HUDEP-2 (cell line): ENCODE measurements around the gene ACADS.

ENCODE experiments used
- DNase-seq, 76 experiments: peaks; one replicate each; lab custom pipeline; 2025; ENCODE audit not compliant: unreplicated experiment in 76 of 76; lab: John Stamatoyannopoulos, UW

The ACADS gene

DNA sequence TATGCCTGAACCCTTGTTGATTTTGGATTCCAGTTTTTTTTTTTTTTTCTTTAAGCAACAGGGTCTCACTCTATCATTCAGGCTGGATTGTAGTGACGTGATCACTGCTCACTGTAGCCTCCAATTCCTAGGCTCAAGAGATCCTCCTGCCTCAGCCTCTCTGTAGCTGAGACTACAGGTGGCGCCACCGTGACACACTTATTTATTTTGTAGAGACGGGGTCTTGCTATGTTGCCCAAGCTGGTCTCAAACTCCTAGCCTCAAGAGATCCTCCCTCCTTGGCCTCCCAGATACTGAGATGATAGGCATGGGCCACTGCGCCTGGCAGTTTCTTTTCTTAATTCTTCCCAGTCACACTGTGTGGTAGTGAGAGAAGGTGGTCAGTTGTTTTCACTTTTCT lies 25.2 kb downstream of the ACADS start:
- DNase-seq: no peak

DNA sequence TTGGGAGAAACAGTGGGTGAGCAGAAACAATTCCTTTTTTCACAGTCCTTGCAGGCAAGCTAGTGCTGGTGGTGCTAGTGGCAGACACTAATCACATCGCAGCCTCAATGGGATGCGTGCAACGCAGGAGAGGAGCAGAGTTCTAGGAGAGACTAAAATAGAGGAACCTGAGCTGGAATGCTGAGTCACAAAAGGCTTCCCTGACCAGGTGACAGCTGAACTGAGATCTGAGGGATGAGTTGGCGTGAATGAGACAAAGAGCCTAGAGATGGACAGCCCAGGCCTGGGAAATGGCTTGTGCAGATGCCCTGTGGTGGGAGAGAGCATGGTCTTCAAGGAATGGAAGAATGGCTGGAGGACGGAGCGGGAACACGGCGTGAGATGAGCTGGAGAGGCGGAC lies 25.8 kb downstream of the ACADS start:
- DNase-seq: no peak

DNA sequence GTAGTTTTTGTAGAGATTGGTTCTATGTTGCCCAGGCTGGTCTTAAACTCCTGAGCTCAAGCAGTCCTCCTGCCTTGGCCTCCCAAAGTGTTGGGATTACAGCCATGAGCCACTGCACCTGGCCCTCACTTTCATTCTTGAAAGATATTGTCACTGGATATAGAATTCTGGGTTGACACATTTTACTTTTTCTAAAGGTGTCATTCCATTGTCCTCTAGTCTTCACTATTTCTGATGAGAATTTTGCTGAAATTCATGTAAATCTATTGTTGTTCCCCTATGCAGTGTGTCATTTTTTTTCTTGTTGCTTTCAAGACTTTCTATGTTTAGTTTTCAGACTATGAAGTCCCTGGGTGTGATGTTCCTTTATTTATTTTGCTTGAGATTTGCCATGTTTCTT lies 29.2 kb downstream of the ACADS start:
- DNase-seq: no peak

DNA sequence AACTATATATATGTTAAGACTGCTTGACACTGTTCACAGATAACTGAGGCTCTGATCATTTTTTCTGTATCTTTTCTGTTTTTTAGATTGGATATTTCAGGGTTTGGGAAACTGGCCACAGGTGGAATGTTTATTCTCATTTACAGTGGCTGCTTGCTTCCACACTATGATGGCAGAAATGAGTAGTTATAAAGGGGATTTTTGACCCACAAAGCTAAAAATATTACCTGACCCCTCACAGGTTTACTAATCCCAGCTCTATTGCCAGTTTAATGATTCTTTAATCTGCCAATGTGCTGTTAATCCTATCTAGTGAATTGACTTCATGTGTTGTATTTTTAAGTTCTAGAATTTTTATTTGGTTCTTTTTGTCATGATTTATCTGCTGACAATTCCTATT lies 29.6 kb downstream of the ACADS start:
- DNase-seq: no peak

DNA sequence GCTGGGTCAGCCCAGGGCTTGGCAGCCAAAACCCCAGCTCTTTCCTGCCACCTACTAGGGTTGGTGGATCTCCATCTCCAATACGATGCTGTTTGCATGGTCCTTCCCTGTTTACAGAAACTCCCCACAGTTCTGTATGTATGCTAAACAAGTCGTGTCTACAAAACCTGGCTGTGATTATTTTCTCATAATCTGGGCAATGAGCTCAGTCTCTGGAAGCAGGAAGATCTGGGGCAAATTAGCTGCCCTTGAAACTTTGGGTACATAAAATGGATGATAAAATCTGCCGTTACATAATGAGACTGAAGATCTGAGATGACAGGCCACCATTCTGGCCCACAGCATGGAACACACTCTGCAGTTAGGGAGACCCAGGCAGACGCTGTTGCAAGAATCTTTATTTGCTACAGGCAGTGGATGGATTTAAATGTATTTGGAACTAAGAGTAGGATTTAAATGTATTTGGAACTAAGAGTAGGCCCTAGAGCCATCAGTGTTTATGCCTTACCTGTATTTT lies 31.7 kb downstream of the ACADS start:
- no peak for DNase-seq

DNA sequence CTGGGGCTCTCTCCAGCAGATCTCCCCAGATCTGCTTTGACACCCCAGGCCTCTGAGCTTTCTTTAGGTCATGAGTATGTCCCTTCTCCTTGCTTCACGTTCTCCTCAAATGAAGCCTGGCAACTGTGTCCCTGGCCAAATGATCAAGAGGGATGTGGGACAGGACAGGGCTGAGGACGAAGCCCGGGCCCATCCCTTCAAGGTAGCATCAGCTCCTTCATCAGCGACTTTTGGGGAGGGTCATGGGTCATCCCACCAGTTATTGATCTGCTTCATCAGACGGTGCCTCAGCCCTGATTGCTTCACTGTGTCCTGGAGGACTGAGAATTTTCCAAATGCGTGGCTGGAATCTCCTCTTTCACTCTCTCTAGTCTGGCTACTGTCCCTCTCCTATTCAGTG lies 32.3 kb downstream of the ACADS start:
- no peak for DNase-seq

DNA sequence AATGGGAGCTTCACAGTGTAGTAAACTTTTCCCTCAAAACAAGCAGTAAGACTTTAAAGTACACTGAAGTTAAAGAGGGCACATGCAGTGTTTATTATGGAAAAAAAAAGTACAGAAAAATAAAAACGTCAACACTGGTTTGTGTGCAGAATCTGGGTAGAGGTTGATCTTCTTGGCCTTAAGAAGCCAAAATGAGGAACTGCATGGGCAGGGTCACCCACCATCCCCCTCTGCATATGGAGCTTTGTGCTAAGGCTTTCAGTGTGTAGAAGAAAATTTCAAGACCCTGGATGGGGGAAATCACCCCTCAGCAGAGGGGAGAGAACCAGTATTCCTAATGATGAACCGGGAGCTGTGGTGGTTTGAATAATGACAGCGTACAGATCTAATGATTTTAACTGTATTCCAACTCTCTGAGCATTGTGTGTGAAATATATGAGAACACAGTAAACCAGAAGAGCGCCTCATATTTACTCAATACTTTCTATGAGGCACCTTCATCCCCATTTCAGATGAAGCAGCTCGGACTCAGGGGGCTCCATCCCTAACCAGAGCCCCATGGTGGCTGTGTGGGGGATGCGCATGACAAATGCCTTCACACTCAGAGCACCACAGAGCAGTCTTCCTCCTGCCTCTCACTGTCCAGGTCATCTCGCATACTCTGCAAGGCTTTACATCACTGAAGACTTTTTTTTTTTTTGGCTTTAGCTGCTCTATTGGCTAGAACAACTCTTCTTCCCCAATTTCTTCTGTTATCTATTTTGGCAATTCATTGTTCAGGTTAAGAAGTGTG lies 33.4 kb downstream of the ACADS start:
- DNase-seq: no peak

DNA sequence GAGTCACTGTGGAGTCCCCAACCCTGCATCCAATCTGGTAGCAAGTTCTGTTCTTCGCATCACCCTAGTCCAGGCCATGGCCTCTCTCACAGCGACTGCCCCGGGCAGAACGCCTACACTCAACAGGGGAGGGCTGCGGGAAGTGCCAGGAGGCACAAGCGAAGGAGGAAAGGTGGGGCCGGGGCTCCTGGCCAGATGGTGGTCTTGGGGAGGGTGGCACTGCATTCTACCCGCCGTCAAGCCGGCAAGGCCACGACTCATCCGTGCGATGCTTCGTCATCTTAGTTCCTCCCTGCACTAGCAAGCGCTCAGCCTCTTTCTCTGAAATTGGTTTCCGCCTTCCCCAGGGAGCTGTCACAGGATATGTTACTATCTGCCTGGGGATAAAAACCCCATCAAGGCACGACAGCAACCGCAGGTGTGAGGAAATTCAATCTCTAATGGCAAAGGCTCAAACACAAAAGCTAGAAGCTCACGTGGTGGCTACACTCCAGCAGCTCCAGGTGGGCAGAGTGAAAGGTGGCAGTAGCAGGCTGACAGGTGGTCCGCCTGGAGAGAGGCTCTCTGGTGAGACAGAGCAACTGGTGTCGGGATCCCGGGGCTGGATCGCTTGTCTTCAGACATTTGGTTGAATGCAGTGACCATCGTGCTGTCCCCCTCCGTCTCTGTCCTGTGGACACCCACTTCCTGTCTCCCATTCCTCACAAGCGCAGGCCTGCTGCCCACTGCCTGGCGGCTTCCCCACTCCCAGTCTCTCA lies 34.1 kb downstream of the ACADS start:
- no peak for DNase-seq

DNA sequence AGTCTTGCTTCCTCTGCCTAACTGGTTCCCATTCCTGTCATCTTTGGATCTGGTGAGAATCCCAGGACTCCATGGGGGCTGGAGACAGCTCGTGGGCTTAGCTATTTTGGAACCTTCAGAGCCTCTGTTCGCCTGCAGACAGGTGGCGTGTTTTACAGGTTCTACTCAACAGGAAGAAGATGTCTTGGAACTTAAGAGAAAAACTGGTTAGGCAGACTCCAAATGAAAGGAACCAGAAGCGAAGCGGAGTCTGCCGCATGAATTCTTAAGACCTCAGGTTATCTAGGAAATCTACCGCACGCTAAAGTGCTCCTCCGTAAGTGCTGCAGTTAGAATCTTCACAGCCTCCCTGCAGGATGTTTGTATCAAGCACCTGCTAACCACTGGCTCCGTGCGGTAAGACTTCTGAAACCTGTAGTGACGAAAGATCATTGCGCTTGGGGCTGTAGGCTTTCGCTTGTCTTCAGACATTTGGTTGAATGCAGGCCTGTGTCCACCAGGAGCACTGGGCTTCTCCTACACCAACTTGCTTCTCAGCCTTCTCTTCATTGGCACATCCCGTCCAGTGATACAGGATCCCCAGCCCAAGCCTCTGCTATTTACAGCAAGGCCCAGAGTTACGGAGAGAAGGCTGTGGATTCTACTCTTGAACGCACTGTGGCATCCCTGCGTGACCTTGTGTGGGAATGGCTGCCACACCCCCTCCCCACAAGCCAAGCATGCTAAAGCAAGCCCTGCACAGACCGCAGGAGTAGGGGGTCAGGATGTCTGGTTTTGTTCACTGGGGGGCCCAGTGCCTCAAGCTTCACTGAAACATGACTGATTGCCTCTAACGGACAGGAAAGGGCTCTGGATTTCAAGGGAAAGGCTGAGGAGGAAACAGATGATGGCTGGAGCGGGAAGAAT lies 35.0 kb downstream of the ACADS start:
- DNase-seq: no peak

DNA sequence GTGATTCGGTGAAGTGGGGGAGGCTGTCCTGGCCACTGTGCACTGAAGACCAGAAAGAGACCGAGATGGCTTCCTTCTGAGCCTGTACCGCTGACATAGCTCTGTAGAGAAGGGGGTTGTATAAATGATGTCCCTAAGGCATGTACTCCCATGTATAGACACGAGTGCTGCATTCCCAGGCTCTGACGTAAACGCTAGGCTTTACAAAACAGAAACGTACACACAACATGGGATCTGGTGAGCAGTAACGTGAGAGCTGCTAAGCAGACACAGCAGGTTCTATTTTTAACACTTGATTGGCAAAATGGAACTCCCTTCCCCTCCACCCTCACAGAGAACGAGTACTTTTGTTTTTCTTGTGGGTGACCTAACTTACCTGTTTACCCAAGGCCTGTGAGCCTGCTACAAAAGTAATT lies 35.9 kb downstream of the ACADS start:
- no peak for DNase-seq

DNA sequence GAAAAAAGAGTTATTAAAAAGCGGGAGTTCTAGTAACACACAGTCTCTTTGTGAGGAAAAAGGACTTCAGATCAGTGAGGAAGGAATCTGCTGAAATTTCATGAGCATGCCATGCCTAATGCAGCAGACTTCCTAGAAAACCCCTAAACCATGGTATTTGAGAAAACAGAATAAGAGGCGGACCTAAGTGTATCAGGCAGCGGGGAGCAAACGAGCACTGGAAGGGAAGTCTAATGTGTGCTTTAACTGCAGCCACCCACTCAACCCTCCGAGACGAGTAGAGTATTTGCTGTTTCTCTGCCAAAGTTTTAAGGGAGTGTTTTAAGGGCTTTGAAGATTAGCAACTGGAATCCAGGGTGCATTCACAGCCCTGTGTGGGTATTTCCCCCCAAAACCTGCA lies 36.5 kb downstream of the ACADS start:
- no peak for DNase-seq

DNA sequence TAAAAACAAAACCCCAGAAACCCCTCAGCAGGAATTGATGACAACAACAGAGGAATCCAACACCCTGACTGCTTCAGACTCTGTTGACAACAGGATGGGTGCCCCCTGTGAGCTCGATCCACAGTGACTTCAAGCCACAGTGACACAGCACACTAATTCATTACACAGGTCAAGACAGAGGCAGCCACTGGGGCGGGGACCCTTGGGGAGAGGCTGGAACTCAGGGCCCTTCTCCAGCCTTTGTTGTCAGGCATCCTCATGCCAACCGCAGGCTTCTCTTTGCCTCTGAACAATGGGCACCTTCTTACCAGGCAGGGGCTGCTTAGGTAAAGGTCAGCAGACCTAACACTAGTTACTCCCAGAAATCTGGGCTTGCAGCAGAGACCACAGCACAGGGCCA lies 37.6 kb downstream of the ACADS start:
- no peak for DNase-seq

DNA sequence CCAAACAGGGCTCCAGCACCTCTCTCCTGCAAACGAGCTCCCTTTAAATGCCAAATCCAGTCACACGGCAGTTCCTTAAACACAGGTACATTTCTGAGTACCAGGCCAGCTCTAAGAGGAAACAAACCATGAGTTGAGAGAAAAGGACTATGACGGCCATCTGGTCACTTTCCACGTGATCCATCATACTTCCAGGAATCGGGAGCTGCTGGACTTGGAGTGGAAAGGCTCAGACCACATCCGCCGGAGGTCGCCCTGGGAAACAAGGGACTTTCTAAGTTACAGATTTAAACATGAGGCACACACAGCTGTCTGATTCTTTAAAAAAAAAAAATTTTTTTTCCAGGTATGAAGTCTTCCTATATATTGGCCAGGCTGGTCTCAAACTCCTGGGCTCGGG lies 39.2 kb downstream of the ACADS start:
- no peak for DNase-seq

DNA sequence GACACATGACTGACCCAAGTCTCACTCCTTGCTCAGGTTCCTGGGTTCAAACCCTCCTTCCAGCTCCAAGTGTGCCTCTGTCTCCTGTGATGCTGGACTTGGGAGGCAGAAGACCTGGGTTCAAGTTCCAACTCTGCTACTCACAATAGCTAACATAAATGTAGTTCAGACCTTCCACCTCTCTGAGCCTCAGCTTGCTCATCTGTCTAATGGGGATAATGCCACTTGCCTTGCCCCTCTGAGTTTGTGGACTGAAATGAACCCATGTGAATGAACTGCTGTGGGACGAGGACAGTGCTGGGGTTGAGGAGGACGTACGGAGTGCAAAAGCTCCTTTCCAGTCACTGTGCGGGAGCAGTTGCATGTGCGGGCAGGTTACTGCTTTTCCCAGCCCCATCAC lies 40.9 kb downstream of the ACADS start:
- DNase-seq: no peak

DNA sequence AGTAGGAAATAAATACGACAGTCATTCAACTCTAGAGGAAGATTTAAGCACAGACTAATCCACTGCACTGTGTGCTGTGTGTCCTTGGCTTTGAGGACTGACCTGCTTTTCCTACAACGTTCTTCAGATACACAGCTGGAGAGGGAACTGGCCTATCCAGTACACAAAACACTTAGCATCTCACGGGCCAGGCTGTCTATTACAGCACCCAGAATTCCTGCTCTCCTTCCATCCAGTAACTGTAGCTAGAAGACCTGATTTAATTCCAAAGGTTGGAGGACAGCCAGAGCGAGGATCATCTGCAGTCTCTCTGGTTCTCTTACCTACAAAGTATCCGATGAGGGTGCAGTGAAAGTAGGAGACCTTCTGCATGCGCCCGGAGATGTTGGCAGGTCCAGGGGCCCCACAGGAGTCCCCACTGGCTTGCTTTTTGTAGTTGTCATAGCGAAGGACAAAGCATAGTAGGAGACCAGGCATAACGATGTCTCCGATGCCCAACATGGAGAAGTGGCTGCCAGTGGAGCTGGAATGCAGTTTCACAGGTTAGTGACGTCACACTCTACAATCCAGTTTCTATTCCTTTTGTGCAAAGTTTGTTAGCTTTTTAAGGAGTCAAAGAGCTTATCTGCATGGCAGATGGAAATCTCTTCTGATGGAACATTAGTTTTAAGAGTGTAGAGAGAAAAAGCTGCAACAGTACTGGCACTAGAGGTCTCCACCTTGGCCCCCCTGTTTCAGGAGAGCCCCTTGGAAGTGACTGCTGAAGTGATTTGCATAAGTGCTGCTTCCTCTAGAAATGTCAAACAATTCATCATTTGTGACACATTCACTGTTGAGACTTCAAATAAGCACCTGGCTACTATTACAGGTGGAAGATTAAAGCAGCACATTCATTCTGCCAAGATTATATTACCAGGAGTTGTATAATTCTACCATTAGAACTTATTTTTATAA lies 41.7 kb downstream of the ACADS start:
- DNase-seq: no peak

DNA sequence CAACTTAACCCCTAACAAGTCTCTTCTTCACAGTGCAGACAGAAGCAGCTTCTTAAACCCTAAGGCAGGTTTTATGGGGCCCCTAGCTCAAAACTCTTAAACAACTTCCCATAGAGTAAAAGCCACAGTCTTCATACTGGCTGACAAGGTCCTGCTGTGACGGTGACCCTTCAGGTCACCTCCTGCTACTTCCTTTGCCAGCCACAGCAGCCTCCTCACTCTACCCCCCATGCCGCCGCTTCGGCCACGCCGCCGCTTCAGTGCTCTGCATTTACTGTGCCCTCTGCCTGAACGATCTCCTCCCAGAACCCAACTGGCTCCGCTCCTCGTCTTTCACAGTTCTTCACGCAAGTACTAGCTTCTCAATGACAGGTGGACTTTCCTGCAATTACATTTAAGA lies 45.5 kb downstream of the ACADS start:
- no peak for DNase-seq

DNA sequence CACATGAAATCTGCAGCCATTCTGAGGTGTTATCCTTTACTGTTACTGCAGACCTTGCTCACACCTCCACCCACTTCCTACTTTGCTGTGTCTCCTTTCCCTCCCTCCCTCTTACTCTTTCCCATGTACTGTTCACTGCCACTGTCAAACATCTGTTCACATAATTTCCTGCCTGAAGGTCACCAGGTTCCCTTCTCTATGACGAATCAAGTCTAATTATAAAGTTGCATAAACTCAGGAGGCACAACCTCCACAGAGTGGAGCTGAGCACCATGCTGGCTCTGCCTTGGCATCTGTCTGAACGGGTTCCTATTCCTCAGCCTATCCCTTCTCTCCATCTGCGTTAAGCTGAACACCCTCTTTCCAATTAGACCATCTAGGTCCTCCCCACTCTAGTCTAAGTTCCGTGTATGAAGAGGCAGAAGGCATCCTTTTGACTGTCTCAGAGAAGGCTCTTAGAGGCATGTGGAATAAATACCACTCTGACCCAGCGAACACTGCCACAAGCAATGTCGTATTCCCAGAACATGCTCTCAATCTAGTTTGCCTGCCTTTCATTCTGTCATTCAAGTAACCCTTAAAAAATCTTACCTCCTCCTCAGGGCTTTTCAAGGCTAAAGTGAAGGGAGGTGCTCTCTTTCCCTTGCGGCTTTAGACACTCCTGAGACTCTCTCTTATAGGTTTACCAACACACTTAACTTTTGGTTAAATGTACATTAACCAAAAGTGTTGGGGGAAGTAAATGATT lies 48.7 kb downstream of the ACADS start:
- no peak for DNase-seq

DNA sequence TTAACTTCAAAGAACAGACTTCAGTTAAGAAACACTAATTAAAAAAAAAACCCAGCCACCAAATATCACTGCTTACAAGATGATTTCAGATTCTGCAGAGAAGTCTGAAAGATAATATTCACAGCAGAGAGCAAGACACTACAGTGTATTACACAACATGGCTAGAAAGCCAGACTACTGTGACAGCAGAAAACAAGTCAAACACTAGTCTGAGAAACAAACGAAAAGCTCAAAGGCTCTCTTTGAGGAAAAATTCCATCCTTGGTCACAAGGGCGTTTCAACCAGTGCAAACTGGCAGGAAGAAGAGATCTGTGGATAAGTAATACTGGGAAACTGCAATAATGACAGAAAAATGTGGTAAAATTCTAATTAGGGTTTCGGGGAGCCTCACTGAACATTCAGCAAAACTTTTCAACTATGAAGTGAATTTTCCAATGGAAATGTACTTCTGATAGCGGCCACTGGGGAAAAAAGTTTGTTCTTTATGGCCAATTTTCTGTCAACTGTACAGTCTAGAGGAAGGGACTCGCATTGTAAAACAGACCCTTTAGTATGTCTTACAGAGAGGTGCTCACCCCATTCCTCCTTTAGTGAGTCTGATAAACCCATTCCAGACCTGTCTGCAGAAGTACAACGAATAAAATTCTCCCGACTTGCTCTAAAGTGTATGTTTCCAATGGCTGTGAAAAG lies 50.4 kb downstream of the ACADS start:
- no peak for DNase-seq

DNA sequence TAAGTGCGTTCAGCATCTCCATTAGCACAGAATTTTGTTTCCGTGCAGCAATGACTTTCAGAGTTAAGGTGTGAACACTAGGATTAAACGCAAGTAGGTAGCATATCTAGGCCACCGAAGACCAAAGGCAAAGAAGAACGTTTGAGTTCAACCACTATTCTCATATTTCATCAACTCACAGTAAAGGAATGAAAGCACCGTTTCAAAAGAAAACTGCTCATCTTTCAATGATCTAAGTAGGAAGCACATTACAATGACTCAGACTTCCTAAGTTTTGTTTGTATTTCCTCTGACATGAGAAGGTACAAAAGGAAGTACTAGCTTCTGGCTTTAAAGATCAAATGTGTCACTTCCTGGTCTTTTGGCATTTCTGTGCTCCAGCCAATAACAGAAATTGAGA lies 57.6 kb downstream of the ACADS start:
- DNase-seq: no peak
